NCI-H2227 treated with DMSO at 0.1 percent for 48 hours (cell line): ENCODE measurements around the gene KAT8.
A peak's percentile ranks its signal among the peaks of the same experiment; 100 is the strongest.
"Not testable (repeated sequence)": the region's sequence is repeated elsewhere in the genome, so short reads cannot be mapped to it uniquely, and the experiment has no call there.

Experiments used
- DNase-seq: peaks from one replicate; lab custom pipeline; 2025; lab: John Stamatoyannopoulos, UW

Gene KAT8

GRCh38 chr16:31148896-31149295, 31.4 kb downstream of the KAT8 start:
- DNase-seq, result no peak

GRCh38 chr16:31149332-31149731, 31.9 kb downstream of the KAT8 start:
- DNase-seq, result no peak

DNA sequence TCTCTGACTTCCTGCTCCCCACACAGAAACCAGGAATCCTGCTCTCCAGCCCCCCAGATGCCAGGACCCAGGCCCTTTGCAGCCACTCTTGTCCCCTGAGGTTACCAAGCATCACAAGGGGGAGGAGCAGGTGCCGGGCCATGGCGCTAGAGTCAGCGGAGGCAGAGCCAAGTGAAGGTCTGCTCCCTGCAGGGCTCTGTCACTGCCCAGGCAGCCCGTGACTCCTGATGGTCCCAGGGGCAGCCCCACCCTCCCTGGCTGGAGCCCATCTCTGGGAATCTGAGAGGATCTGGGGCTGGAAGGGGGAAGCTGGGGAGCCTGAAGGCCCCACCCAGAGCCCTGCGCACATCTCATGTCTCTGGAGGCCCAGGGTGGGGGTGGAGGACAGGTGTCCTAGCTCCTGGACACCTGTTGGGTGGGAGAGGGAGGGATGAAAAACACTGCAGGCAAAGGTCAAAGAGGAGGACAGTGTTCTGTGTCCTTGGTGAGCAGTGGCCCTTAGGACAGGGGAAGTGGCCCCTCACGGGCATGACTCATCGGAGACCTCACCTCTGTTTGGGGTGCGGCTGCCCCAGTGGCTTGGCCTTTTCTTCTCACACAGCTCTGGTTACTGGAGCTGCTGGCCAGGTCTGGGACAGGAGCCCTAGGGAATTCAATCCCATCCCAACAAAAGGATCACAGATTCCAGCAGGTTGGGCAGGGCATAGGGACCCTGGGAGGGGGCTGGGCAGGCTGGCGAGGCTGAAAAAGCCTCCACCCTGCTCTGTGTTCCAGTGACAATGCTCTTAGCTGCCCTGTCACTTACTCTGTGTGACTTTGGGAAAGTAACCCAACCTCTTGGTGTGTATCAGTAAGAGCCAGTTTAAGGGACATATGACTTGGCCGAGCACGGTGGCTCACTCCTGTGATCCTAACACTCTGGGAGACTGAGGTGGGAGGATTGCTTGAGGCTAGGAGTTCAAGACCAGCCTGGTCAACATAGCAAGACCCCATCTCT, 32.7 kb downstream of the KAT8 start, which contains the start of gene PRSS36:
TSS of gene PRSS36 (minus strand) at position 173 of the 997 bp plus-strand sequence. CDS start at position 142, 31 bp downstream.
- DNase-seq, result no peak

DNA sequence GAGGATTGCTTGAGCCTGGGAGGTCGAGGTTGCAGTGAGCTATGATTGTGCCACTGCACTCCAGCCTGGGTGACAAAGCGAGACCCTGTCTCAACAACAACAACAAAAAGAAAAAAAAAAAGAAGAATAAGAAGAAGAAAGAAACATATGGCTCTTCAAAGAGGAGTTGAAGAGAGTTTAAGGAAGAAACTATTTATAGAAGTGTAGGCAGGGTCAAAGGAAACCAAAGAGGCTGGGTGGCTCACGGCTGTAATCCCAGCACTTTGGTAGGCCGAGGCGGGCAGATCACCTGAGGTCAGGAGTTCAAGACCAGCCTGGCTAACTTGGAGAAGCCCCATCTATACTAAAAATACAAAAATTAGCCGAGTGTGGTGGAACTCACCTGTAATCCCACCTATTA, 33.5 kb downstream of the KAT8 start:
- not testable (repeated sequence) for DNase-seq

DNA sequence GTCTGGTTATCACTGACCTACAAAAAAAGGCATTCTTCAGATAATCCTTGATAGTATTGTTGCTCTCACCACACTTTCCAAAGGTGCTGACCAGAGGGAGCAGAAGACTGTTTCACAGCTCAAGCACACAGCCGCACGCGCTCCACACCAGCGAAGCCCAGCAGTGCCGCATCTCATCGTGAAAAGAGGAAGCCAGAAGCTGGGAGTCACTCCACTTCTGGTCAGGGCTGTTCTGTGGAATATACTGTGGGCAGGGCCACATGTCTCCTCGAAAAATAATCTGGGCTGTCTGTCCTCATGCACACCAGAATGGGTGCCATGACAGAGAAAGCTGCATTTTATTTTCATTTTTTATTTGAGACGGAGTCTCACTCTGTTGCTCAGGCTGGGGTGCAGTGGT, 39.7 kb downstream of the KAT8 start:
- no peak for DNase-seq

DNA sequence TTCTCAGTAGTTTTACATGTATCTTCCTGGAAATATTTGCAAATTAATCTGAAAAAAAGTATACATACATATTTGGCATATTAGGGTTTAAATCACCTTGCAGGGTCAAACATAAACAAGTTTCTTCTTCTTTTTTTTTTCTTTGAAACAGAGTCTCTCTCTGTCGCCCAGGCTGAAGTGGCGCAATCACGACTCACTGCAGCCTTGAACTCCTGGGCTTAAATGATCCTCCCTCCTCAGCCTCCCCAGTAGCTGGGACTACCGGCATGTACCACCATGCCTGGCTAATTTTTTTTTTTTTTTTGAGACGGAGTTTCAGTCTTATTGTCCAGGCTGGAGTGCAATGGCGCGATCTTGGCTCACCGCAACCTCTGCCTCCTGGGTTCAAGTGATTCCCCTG, 49.9 kb downstream of the KAT8 start:
- no peak for DNase-seq

DNA sequence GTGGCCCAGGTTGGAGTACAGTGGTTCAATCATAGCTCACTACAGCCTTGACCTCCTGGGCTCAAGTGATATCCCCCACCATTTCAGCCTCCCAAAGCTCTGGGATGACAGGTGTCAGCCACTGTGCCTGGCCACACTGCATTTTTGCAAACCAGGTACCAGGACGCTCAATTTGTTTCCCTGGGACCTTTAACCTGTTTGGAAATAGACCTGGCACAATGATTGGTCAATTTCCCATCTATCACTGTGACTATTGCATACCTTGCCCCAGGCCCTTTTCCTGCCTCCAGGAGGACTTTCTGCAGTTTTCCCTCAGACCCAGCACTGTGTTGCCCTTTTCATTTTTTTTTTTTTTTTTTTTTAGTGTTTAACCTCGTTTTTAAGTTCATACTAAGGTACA, 51.4 kb downstream of the KAT8 start:
- DNase-seq, result no peak

GRCh38 chr16:31170048-31170447, 52.6 kb downstream of the KAT8 start:
- DNase-seq, result peak; percentile 76

DNA sequence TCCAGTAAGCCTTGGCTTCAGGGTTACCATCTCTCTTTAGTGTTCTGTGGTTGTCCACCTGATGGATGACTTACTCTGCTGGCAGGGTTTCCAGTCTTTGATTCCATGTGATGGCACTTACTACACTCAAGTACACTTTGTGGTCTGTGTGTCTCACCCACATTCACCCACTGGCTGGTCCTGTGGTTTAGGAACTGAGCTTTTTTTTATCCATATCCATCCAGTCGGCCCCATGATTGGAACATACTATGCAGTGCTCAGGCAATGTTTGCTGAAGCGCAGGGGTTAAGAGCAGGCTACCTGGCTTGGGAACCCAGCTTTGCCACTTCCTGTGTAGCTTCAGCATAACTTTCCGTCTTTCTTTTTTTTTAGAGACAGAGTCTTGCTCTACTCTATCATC, 59.7 kb downstream of the KAT8 start:
- no peak for DNase-seq

GRCh38 chr16:31179219-31179746, 61.8 kb downstream of the KAT8 start:
- DNase-seq, result no peak

GRCh38 chr16:31179747-31180459, 62.4 kb downstream of the KAT8 start, which contains the start of gene FUS:
Gene FUS (plus strand): TSS chr16:31180139. CDS start chr16:31180215, 76 bp downstream.
- peak; percentile 92 for DNase-seq
